ENCODE measurements around the gene ITGB6. TPM values are rescaled to one million over a fixed set of nuclear protein-coding genes. Genes with fewer than 3 reads are reported as not detected.

ITGB6 gene
- total and polyA plus RNA-seq, 2 experiments from 2014 or later: 0.12 to 0.31 TPM

- Histone ChIP-seq H3K9me3 (ENCODE audit: low read depth) (peaks cover 3% of the 10 kb centered on the region), H3K27me3 (no peaks in the 10 kb centered on the region), H3K4me3 (no peak overlapping the region), H3K36me3 (no peaks in the 10 kb centered on the region), H3K4me1 (ENCODE audit: low read depth) (no peaks in the 10 kb centered on the region), H3K27ac (no peak overlapping the region)
- TF ChIP-seq CTCF (IDR thresholded peaks at IDR 0.05; ENCODE audit: low read depth, low read length): no peak
- DNase-seq (ENCODE audit: low read depth in 1 of 2, low spot score in 1 of 2): no peak
These were observed 107.6 kb downstream of the ITGB6 start for GRCh38 chr2:160092445-160092844.

GRCh38 chr2:160091381-160091780, 108.7 kb downstream of the ITGB6 start:
- Histone ChIP-seq H3K27me3 (no peaks in the 10 kb centered on the region), H3K4me3 (no peak overlapping the region), H3K27ac (no peak overlapping the region), H3K9me3 (ENCODE audit: low read depth) (peaks cover 7% of the 10 kb centered on the region), H3K4me1 (ENCODE audit: low read depth) (no peaks in the 10 kb centered on the region), H3K36me3 (no peaks in the 10 kb centered on the region)
- TF ChIP-seq CTCF (IDR thresholded peaks at IDR 0.05; ENCODE audit: low read depth, low read length): no peak
- peak in 1 of 2 donors; percentile 50 for DNase-seq (ENCODE audit: low read depth in 1 of 2, low spot score in 1 of 2)

- no peak overlapping the region for H3K4me3 ChIP-seq
- peak; percentile 26 for TF ChIP-seq CTCF (IDR thresholded peaks at IDR 0.05; ENCODE audit: low read depth, low read length)
- H3K27me3 ChIP-seq: no peaks in the 10 kb centered on the region
- H3K9me3 ChIP-seq (ENCODE audit: low read depth): peaks cover 7% of the 10 kb centered on the region
- no peaks in the 10 kb centered on the region for H3K4me1 ChIP-seq (ENCODE audit: low read depth)
- no peak overlapping the region for H3K27ac ChIP-seq
- no peaks in the 10 kb centered on the region for H3K36me3 ChIP-seq
- DNase-seq (ENCODE audit: low read depth in 1 of 2, low spot score in 1 of 2): peak in 1 of 2 donors; percentile 30
These were observed 112.0 kb downstream of the ITGB6 start for GRCh38 chr2:160087854-160088745.

GRCh38 chr2:160085662-160086061, 114.4 kb downstream of the ITGB6 start:
- peak; percentile 5 for TF ChIP-seq CTCF (IDR thresholded peaks at IDR 0.05; ENCODE audit: low read depth, low read length)
- no peak overlapping the region for H3K4me3 ChIP-seq
- H3K9me3 ChIP-seq (ENCODE audit: low read depth): peaks cover 7% of the 10 kb centered on the region
- H3K36me3 ChIP-seq: no peaks in the 10 kb centered on the region
- no peaks in the 10 kb centered on the region for H3K27me3 ChIP-seq
- no peak overlapping the region for H3K27ac ChIP-seq
- no peaks in the 10 kb centered on the region for H3K4me1 ChIP-seq (ENCODE audit: low read depth)
- DNase-seq (ENCODE audit: low read depth in 1 of 2, low spot score in 1 of 2): no peak

GRCh38 chr2:160077912-160078810, 121.9 kb downstream of the ITGB6 start:
- Histone ChIP-seq H3K27me3 (no peaks in the 10 kb centered on the region), H3K4me1 (ENCODE audit: low read depth) (no peaks in the 10 kb centered on the region), H3K36me3 (no peaks in the 10 kb centered on the region), H3K27ac (no peak overlapping the region), H3K4me3 (no peak overlapping the region), H3K9me3 (ENCODE audit: low read depth) (no peaks in the 10 kb centered on the region)
- TF ChIP-seq CTCF (IDR thresholded peaks at IDR 0.05; ENCODE audit: low read depth, low read length): no peak
- DNase-seq (ENCODE audit: low read depth in 1 of 2, low spot score in 1 of 2): no peak
